Stimulated activated CD4-positive, alpha-beta T cell treated with anti-CD3 and anti-CD28 coated beads, Interleukin-2, amount 100 ng/mL, for 4 hours (primary cell): ENCODE results near the gene MFNG.
"Not testable (repeated sequence)": the region's sequence is repeated elsewhere in the genome, so short reads cannot be mapped to it uniquely, and the experiment has no call there.

Source experiments
- DNase-seq: peaks from one replicate; pipeline ENCODE4 v3.0.0-alpha.2; 2020; ENCODE audit warnings: low read depth

The MFNG gene

DNA sequence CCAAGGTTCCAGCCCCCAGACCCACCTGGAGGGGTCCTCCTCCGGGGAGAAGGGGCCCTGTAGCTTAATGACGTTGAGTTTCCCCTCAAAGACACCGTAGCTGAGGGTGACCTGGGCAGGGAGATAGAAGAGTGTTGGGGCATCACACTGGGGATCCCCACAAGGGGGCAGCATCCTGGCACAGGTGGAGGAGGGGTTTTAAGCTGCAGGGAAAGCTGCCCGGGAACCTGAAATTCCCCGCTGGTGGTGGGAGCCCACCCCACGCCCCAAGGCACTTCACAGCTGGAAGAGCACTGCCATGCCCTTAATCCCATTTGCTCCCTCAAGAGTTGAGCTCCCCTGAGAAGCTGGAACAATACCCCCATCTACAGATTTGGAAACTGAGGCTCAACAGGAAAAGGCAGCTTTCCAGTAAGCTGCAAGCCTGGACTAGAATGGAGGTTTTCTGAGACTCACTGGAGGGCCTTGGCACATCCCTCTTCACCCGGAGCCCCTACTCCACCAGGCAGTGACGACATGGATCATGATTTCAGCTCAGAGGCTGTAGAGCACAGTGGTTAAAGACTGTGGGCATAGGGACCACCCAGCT lies 13.7 kb downstream of the MFNG start:
- DNase-seq = peak; percentile 28

DNA sequence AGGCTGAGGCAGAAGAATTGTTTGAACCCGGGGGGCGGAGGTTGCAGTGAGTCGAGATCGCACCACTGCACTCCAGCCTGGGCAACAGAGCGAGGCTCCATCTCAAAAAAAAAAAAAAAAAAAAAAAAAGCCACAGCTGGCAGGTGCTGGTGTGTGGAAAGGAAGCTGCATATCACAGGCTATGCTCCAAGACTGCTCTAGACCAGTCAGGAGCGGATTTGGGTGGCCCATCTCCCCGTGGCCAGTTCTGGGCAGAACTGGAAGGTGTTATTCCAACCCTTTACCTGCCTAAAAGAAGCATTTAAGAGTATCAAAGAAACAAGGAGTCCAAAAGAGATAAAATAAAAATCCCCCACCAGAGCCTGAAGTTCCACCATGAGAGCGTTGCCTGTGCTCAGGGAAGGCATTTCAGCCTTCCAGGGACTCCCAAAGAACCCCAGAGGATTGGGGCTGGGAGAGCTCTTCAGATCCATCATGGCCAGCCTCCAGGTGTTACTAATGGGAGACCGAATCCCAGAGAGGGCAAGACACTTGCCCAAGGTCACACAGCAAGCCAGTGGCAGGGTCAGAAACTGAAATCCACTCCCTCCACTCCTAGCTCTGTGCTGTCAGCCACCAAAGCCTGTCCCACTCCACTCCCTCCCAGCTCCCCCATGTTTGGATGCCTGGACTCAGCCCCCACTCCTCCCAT lies 14.3 kb downstream of the MFNG start:
- no peak for DNase-seq

DNA sequence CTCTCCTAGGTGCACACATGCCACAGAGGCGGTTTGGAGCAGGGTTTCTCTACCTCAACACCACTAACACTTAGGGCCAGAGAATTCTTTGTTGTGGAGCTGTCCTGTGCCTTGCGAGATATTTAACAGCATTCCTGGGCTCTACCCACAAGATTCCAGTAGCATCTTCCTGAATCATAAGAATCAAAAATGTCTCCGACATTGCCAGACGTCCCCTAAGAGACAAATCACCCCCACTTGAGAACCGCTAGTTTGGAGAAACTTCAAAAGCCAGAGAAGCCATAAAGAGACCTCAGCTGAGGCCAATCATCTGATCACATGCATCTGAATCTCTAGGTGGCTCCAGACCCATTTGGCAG lies 16.1 kb downstream of the MFNG start:
- no peak for DNase-seq

DNA sequence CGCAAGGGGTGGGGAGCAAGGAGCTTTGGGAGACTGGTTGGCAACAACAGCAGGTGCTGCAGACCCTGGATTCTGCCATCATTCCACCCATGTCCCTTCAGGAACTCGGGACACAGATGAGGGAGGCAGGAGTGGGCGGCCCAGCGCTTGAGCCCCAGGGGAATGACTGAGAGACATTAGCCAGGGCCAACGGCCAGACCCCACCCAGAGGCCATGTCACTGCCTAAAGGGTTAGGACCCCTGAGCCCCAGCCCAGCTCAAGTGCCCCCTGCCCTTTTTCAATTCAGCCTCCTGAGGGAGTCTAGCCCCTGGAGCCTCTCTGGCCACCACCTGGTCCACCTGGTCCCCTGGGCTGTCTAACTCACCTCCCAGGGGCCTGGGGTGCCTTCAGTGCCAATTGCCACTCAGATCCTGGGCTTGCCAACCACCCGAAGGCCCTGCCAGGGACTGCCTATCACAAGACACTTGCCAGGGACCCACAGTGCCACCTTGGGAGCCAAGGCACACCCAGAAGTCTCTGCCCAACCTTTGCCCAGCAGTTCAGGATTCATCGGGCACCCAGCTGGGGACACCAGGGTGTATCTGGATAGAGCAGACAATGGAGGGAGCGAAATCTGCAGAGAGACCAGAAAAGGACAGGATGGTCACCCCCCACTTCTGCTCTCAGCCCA lies 16.6 kb downstream of the MFNG start:
- DNase-seq = no peak

DNA sequence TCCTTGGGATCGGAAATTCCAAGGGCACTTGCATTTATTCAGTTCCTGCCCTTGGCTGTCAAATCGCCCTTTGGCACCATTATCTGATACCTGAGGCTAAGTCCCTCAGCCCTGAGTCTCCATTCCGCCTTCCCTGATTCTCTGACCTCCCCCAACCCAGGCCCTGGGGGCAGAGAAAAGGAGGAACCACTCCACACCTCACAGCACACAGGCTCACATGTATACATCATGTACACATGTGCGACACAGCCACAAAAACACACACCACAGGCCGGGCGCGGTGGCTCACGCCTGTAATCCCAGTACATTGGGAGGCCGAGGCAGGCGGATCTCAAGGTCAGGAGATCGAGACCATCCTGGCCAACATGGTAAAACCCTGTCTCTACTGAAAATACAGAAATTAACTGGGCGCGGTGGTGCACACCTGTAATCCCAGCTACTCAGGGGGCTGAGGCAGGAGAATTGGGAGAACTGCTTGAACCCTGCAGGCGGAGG lies 17.9 kb downstream of the MFNG start:
- DNase-seq = not testable (repeated sequence)

DNA sequence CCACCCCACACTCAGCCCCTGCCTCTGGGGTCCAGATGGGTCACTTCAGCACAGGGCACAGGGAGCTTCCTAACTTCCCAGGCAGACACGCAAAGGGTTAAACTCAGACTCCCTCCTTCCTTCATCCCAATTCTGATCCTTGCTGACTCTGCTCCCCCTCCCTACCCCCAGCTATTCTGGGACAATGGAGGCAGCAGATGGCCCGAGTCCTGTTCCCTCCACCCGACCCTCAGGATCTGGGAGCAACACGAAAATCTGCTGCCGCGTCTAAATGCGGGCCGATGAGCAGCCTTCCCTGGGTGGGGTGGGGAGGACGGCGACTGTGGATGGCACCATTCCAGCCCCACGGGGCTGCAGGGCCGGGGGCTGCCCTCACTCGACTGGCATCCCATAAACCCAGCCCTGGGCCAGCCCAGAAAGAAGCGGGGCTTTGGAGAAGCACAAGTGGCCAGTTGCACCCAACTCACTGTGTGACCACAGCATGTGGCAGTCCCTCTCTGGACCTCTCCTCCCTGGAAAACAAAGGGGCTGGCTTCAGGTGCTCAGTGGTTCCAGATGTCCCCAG lies 18.7 kb downstream of the MFNG start:
- DNase-seq = no peak

DNA sequence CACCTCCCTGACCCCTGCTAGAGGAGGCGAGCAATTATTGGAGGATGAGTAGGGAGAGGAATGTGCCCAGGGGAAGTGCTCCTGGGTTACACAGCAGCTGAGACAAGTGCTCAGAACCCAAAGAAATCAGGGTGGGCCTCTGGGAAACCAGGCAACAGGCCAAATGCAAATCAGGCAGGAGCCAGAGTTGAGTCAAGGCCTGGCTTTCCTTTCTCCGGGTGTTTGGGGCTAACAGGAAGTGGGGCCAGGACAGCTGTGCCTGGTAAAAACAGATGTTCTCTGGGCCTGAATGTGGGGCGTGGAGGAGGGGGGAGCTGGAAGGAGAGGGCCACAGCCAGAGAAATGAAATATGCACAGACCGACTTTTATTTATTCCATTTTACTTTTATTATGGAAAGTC lies 22.0 kb downstream of the MFNG start:
- DNase-seq = no peak

DNA sequence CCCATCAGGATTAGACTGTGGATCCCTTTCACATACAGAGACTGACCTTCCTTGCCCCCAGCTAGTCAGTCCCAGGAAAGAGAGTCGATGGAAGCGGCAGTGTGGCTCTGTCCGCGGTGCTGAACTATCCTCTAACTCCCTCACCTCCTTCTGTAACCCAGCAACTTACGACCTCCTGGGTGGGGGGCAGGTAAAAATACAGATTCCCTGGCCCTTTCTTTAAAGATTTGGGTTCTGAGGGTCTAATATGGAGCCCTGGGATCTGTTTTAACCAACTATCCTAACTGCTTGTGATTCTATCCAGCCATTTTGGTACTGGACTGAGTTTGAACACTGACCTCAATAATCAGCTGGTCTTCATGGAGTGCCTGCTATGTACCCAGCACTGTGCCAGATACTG lies 23.2 kb downstream of the MFNG start:
- no peak for DNase-seq

DNA sequence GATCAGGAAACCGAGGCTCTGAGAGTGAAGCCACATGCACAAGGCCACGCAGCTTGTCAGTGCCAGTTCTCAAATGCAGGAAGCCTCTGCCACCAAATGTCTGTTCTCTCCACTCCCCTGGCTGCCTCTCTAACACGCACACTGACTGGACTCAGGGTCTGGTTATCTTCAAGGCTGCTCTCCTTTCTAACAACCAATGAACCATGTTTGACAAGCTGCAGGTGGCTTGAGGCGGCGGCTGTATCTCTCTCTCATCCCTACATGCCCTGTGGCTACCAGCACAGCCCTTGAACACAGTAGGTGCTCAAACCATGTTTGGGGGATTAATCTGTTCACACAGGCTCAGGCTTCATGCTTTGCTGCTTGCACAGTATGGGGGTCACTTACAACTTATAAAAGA lies 23.7 kb downstream of the MFNG start:
- DNase-seq = no peak

DNA sequence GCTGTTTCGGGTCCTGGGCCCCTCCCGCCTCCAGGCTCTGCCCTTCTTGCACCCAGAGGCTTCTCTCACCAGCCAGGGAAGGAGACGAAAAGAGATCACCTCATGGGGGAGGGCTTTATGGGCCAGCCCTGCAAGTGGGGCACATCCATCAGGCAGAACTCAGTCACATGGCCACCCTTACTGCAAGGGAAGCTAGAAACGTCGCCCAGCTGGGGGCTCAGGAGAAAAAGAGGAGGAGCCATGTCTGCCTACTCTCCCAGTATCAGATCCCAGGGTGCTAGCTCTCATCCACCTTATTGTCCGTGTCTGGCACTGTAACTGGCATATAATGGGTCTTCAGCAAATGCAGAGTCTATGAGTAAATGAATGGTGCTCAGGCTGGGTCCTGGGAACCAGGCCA lies 24.2 kb downstream of the MFNG start:
- DNase-seq = no peak

DNA sequence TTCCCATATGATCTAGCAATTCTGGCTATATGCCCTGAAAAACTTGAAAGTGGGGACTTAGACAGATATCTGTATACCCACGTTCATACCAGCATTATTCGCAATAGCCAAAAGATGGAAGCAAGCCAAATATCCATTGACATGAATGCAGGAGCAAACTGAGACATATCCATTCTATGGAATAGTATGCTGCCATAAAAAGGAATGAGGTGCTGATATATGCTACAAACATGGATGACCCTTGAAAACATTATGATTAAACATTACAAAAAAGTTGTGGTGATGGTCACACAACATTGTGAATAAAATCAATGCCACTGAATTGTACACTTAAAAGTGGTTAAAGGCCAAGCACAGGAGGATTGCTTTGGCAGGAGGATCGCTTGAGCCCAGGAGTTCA lies 25.5 kb downstream of the MFNG start:
- DNase-seq = no peak

DNA sequence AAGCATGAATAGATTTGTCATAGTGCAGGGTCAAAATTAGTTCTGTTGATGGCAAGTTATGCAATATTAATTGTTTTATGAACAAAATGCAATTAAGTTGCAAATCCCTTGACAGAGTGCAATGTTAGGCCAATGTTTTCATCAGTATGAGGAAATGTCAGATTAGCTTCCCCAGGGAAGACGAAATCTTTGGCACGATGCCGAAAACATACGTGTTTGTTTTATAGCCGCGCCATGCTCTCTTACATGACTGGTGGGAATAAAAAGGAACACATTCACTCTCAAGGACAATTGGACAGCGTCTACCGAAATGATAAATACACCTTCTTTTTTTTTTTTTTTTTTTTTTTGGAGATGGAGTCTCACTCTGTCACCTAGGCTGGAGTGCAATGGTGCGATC lies 27.0 kb downstream of the MFNG start:
- no peak for DNase-seq

DNA sequence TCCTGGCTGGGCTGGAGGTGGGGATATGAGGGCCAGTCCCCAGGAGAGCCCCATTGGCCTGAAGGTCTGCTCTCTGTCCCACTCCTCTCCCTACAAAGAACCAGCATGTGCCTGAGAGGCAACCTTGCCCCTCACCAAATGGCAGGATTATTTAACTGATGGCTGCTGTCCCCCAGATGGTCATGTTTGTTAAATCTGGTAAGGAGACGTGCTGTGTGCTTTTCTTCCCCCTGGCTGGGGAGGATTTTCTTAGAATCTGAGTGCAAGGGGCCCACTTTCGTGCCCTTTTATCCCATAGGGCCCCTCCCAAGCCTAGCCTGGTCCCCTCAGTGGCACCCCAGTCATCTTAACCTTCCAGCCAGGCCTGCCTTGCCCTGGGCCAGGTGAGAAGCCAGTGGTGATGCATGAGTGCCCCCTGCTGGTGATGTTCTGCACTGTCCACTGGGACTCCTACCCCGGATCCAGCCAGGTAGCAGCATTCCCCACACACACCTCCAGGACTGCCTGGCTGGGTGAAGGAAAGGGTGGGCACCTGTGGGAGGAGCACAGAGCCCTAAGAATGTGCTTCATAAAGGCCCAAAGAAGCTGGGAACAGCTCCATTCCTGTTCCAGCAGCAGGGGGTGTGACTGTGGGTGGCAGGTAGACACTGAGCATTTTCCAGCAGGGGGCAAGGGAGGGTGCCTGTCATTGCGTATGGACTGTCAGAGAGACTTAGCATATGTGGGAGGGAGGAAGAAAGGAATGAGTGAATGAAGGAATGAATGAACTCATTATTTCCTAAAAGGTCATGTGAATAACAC lies 28.9 kb downstream of the MFNG start:
- DNase-seq = peak; percentile 74

DNA sequence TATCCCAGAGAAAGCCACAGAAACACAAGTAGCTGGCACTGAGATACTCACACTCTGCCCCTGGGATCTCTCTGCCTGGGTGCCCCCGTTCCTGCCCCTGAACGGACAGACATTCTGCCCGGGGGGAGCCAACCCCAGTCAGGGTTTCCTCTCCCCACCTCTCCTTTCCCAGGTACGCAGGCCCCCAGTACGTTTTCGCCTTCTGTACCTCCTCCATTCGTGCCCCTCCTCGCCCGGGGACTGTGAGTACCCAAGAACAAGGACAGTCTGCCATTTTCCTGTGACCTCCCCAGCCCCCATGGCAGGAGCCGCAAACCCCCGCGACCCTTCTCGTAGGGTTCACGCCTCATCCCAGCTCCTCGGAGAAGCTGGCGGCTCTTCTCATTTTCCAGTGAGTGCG lies 29.8 kb downstream of the MFNG start:
- no peak for DNase-seq

DNA sequence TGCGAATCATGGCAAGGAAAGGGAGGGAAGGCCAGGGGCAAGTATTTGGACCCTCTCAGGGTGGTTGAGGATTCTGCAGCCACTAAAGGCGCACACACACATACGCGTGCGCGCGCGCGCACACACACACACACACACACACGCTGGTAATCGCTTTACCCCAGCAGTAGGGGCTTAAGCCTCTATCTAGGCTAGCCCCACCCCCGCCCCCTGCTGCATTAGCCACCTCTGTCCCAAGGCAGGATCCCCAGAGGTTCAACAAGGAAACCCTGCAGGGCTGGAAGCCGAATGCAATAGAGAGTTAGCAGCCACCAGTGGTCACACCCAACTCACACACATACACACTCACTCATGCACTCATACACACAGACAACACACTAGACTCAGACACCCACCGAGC lies 30.3 kb downstream of the MFNG start:
- no peak for DNase-seq

DNA sequence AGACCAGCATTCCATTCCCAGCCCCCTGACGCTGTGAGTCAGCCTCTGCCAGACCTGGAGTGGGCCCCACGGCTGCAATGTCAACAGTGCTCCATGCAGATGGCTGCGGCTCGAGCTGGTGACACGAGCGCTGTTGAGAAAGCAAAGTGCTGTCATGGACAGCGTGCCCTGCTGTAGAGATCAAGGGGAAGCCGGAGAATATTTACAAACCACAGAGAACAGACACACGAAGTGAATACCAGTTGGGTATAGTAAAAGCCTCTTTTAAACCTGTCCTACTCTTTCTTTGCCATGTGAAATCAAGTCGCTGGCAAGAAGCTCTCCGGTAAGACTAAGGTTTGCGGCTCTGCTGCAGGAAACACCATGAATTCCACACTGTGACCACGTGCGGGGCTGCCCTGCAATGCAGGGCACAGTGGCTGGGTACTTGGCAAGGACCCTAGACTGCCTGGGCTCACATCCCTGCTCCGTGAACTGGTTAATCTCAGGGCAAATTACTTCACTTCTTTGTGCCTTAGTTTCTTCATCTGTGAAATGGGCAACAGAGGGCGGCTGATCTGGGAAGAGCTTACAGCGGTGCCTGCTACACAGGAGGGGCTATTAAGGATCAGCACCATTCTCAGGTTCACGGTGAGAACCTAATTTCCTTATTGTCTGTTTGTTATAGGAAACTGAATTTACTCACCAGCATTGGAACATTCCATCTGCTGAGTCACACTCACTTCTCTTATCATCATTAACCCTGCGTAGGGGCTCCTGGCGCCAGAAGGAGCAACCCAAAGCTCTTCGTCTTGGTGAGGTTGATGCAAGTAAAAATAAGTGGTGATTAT lies 31.1 kb downstream of the MFNG start:
- no peak for DNase-seq

DNA sequence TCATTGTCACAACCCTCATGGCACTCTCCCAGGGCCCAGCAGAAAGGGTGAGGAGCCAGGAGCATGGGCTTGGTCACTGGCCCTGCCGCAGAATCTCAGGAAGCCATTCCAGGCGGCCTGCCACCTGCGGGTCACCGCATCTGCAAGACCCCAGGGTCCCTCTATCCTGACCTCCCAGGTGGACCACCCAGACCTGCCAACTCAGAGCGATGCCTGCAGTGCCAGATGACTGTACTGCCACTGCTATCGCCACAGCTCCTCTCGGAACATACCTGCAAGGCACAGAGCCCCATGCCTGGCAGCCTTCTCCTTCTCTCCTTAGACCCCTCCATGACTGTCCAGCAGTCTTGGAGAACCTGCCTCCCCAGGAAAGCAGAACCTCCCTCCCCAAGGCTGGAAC lies 32.5 kb downstream of the MFNG start:
- no peak for DNase-seq

DNA sequence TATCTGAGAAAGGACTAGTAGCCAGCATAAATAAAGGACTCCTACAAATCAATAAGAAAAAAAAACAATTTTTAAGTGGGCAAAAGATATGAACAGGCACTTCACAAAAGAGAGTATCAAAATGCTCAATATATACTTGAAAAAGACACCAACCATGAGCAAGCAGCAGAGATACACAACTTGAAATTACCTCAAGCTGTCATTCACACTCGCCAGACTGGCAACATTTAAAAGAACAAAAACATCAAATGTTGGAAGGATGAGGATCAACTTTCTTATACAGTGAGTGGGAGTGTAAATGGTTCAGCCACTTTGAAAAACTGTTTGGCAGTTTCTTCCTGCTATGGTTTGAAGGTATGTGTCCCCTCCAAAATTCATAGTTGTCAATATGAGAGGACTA lies 35.0 kb downstream of the MFNG start:
- DNase-seq = no peak

DNA sequence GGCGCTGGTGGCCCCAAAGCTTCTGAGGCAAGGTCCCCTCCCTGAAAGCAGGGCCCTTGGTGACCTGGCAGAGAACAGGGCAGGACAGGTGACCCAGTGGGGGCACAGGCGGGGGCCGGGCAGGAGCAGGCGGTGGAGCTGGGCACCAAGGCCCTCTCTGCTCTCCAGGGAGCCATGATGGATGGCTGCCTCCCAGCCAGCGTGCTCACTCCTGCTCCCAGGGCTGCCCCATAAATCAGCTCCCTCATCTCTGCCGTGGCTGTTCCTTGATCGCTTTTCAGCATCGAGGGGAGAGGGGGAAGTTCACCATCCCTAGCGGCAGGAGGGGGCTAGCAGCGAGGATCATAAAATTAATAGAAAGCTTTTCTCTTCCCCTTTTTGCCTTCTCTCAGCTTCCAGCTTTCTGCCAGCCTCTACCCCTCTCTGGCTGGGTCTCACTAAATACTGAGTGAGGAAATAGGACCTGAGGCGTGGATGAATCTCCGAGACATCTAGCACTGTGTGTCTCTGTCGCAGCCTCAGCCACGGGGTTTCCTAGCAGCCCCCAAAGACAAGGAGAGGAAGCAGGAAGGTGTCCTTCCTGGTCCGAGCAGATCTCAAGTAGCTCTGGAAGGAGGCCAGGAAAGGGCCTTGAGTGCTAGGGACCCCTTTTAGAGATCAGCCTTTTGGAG lies 36.7 kb downstream of the MFNG start:
- no peak for DNase-seq

DNA sequence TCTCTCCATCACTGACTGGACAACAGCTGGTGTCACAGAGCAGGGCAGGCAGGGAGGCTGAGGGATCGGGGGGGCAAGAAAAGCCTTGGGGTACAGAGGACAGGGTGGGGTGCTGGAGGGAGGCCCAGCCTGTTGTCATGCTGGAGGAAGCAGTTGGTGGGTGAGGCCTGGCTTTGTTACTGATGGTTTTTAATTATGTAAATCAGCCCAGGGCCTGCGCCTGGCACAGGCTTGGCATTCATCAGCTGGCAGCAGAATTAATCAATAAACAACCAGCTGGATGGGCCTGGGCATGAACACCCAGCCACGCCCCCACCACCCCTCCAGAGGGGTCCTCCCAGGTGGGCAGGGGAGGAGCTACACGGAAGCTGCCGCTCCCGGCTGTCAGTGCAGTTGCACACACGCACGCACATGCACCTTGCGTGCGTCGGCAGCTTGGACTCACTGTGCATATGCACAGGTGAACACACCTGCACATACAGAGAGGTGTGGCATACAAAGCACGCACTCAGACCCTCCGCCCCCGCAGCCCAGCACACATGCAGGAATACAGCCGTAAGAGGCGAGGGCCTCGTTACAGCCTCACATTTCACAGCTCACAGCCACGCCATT lies 37.6 kb downstream of the MFNG start:
- no peak for DNase-seq

DNA sequence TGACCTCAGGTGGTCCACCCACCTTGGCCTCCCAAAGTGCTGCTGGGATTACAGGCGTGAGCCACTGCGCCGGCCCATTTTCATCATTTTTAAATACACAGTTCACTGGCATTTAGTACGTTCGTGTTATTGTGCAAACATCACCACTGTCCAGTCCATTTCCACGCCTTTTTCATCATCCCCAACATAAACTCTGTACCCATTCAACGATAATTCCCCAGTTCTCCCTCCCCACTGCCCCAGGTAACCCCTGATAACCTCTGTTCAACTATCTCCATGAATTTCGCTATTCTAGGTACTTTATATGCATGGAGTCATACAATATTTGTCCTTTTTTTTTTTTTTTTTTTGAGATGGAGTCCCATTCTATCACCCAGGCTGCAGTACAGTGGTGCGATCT lies 40.7 kb downstream of the MFNG start:
- DNase-seq = no peak
